Neuronal stem cell (in vitro differentiated cells): ENCODE data around the gene GGA1.

ENCODE experiments used
- DNase-seq: peaks from one replicate; pipeline ENCODE4 v3.0.0-alpha.2; 2013; ENCODE audit warnings: low spot score
- H2AFZ ChIP-seq: one replicate; pipeline ENCODE4 v1.6.1; 2013; ENCODE audit warnings: mild to moderate bottlenecking, low read length, inconsistent platforms
- H2AK5ac ChIP-seq: 2 replicates; pipeline ENCODE4 v1.6.1; 2013; ENCODE audit warnings: low read depth, mild to moderate bottlenecking, inconsistent platforms, low read length, moderate library complexity, mixed read lengths
- H2BK120ac ChIP-seq: 2 replicates; pipeline ENCODE4 v1.6.1; 2013; ENCODE audit warnings: low read depth, mild to moderate bottlenecking, inconsistent platforms, low read length, moderate library complexity, mixed read lengths
- H2BK12ac ChIP-seq: one replicate; pipeline ENCODE4 v1.6.1; 2013; ENCODE audit warnings: low read length, inconsistent platforms
- H2BK15ac ChIP-seq: 2 replicates; pipeline ENCODE4 v1.6.1; 2013; ENCODE audit warnings: mild to moderate bottlenecking, low read length, inconsistent platforms, mixed read lengths
- H2BK5ac ChIP-seq: one replicate; pipeline ENCODE4 v1.6.1; 2013; ENCODE audit warnings: inconsistent platforms, mild to moderate bottlenecking, low read length, moderate library complexity
- H3K14ac ChIP-seq: one replicate; pipeline ENCODE4 v1.6.1; 2013; ENCODE audit warnings: low read length, inconsistent platforms
- H3K18ac ChIP-seq: 2 replicates; pipeline ENCODE4 v1.6.1; 2013; ENCODE audit warnings: low read length, inconsistent platforms
- H3K23ac ChIP-seq: 2 replicates; pipeline ENCODE4 v1.6.1; 2013; ENCODE audit warnings: low read depth, mild to moderate bottlenecking, mixed read lengths, low read length, inconsistent platforms; ENCODE audit not compliant: poor library complexity
- H3K27ac ChIP-seq: replicated peaks from 3 replicates; pipeline ENCODE4 v1.5.1; 2013; ENCODE audit warnings: low read length, inconsistent platforms
- H3K27me3 ChIP-seq, 3 experiments: 2 replicates each; pipeline ENCODE4 v1.6.1; 2013; ENCODE audit warnings: low read length in 3 of 3, mild to moderate bottlenecking in 2 of 3, inconsistent platforms in 1 of 3, low read depth in 1 of 3, mixed read lengths in 1 of 3, moderate library complexity in 1 of 3; ENCODE audit not compliant: control insufficient read depth in 3 of 3, insufficient read depth in 3 of 3
- H3K36me3 ChIP-seq, 2 donors: replicated peaks in 1 of 2; 2 replicates each; pipeline ENCODE4 v1.6.1; 2013; ENCODE audit warnings: low read length in 2 of 2; ENCODE audit not compliant: control insufficient read depth in 2 of 2, insufficient read depth in 2 of 2
- H3K4ac ChIP-seq: 2 replicates; pipeline ENCODE4 v1.6.1; 2013; ENCODE audit warnings: inconsistent platforms, mild to moderate bottlenecking, low read length, moderate library complexity
- H3K4me1 ChIP-seq, 2 donors: 1 replicate in 1 of 2; 2 replicates in 1 of 2; pipeline ENCODE4 v1.6.1; 2013; ENCODE audit warnings: low read length in 2 of 2, low read depth in 1 of 2; ENCODE audit not compliant: control insufficient read depth in 2 of 2, insufficient read depth in 1 of 2
- H3K4me2 ChIP-seq: one replicate; pipeline ENCODE4 v1.6.1; 2013; ENCODE audit warnings: mild to moderate bottlenecking, low read length, inconsistent platforms; ENCODE audit not compliant: insufficient read depth, poor library complexity, severe bottlenecking
- H3K4me3 ChIP-seq, 2 donors: 2 replicates each; pipeline ENCODE4 v1.5.1; 2013; ENCODE audit warnings: low read length in 2 of 2, mild to moderate bottlenecking in 2 of 2, inconsistent platforms in 1 of 2, moderate library complexity in 1 of 2
- H3K79me1 ChIP-seq: one replicate; pipeline ENCODE4 v1.6.1; 2013; ENCODE audit warnings: low read depth, mild to moderate bottlenecking, inconsistent platforms, low read length, moderate library complexity
- H3K9ac ChIP-seq: one replicate; pipeline ENCODE4 v1.6.1; 2013; ENCODE audit warnings: mild to moderate bottlenecking, low read depth, low read length, inconsistent platforms; ENCODE audit not compliant: poor library complexity
- H3K9me3 ChIP-seq, 2 donors: replicated peaks in 1 of 2; 2 replicates each; pipeline versions ENCODE3 to v1.6.1; 2013; ENCODE audit warnings: low read length in 2 of 2, mild to moderate bottlenecking in 2 of 2, inconsistent platforms in 1 of 2, low read depth in 1 of 2, mixed read lengths in 1 of 2, moderate library complexity in 1 of 2; ENCODE audit not compliant: control insufficient read depth in 2 of 2, insufficient read depth in 1 of 2
- H4K8ac ChIP-seq: one replicate; pipeline ENCODE4 v1.6.1; 2013; ENCODE audit warnings: low read depth, mild to moderate bottlenecking, inconsistent platforms, low read length, moderate library complexity
- H4K91ac ChIP-seq: one replicate; pipeline ENCODE4 v1.6.1; 2013; ENCODE audit warnings: low read length, low read depth, mild to moderate bottlenecking, inconsistent platforms; ENCODE audit not compliant: poor library complexity
- WGBS, 2 donors: extraction: QIAGEN DNeasy Blood & Tissue Kit; methylation state at CpG; one replicate each; pipeline ENCODE4 v1.1.7; 2013; ENCODE audit warnings: missing lambda C conversion rate in 2 of 2, mixed read lengths in 1 of 2; ENCODE audit not compliant: insufficient read length in 2 of 2, insufficient replicate concordance in 1 of 2; ENCODE audit errors: extremely low coverage in 2 of 2; 5-methylcytosine and 5-hydroxymethylcytosine counted together

GGA1 gene

GRCh38 chr22:37675930-37676735 is 67.5 kb downstream of the GGA1 start:
- Histone ChIP-seq H3K4me3 (peak overlapping the region; percentile 55 to 71), H3K23ac (no peak overlapping the region), H2BK120ac (no peak overlapping the region), H2AK5ac (peak overlapping the region; percentile 76), H2BK5ac (no peak overlapping the region), H4K8ac (no peak overlapping the region), H3K27ac (peak overlapping the region; percentile 62), H3K18ac (peak overlapping the region; percentile 25), H3K4ac (no peak overlapping the region), H3K9me3 (no peaks in the 10 kb centered on the region), H3K36me3 (no peaks in the 10 kb centered on the region), H3K4me1 (peaks cover 11 to 12% of the 10 kb centered on the region in 2 donors), H3K4me2 (peak overlapping the region; percentile 43), H3K27me3 (peaks cover 0 to 2% (median 0%) of the 10 kb centered on the region in 3 experiments), H2AFZ (peak overlapping the region; percentile 91), H2BK12ac (no peak overlapping the region), H3K9ac (peak overlapping the region; percentile 27), H4K91ac (no peak overlapping the region), H3K79me1 (peaks cover 3% of the 10 kb centered on the region), H2BK15ac (peak overlapping the region; percentile 62), H3K14ac (no peak overlapping the region)
- no CpG with 5 or more reads among the region's 17 CpGs for WGBS, 2 donors
- DNase-seq, result no peak

- H2AFZ ChIP-seq, result peak overlapping the region; percentile 91
These were observed 68.3 kb downstream of the GGA1 start for GRCh38 chr22:37676736-37677492.

GRCh38 chr22:37677493-37677974 is 68.9 kb downstream of the GGA1 start:
- no peak overlapping the region for H3K4ac ChIP-seq
- no peak overlapping the region for H3K23ac ChIP-seq
- H2BK120ac ChIP-seq, result no peak overlapping the region
- H3K18ac ChIP-seq, result no peak overlapping the region
- H3K9me3 ChIP-seq, result no peaks in the 10 kb centered on the region
- no peak overlapping the region for H3K27ac ChIP-seq
- H3K36me3 ChIP-seq, result no peaks in the 10 kb centered on the region
- H2AFZ ChIP-seq, result peak overlapping the region; percentile 91
- H3K4me1 ChIP-seq, result peaks cover 11 to 12% of the 10 kb centered on the region in 2 donors
- no peak overlapping the region for H4K91ac ChIP-seq
- H3K79me1 ChIP-seq, result no peaks in the 10 kb centered on the region
- peak overlapping the region; percentile 38 for H3K4me2 ChIP-seq
- DNase-seq, result no peak
- peak overlapping the region; percentile 55 to 72 for H3K4me3 ChIP-seq
- peaks cover 0 to 2% (median 0%) of the 10 kb centered on the region in 3 experiments for H3K27me3 ChIP-seq
- H3K14ac ChIP-seq, result no peak overlapping the region
- no peak overlapping the region for H3K9ac ChIP-seq
- WGBS, 2 donors, result no CpG with 5 or more reads among the region's 15 CpGs
- H2BK15ac ChIP-seq, result no peak overlapping the region
- H4K8ac ChIP-seq, result no peak overlapping the region
- no peak overlapping the region for H2BK12ac ChIP-seq
- no peak overlapping the region for H2BK5ac ChIP-seq
- no peak overlapping the region for H2AK5ac ChIP-seq

More at GRCh38 chr22:37676736-37677492, 68.3 kb downstream of the GGA1 start:
- Histone ChIP-seq H3K4me2 (peak overlapping the region; percentile 38), H4K8ac (no peak overlapping the region), H3K27ac (peak overlapping the region; percentile 62), H2BK15ac (peak overlapping the region; percentile 62), H3K27me3 (peaks cover 0 to 2% (median 0%) of the 10 kb centered on the region in 3 experiments), H2BK12ac (no peak overlapping the region), H3K9ac (peak overlapping the region; percentile 54), H3K23ac (no peak overlapping the region), H2BK120ac (no peak overlapping the region), H3K4ac (no peak overlapping the region), H2BK5ac (no peak overlapping the region), H3K4me1 (peaks cover 11 to 12% of the 10 kb centered on the region in 2 donors), H3K18ac (peak overlapping the region; percentile 93), H3K36me3 (no peaks in the 10 kb centered on the region), H3K4me3 (peak overlapping the region; percentile 55 to 72), H4K91ac (no peak overlapping the region), H2AK5ac (peak overlapping the region; percentile 76), H3K14ac (no peak overlapping the region), H3K79me1 (no peaks in the 10 kb centered on the region), H3K9me3 (no peaks in the 10 kb centered on the region)
- DNase-seq, result peak; percentile 74
- WGBS, 2 donors, result no CpG with 5 or more reads among the region's 42 CpGs

- no peak overlapping the region for H2AFZ ChIP-seq
- no peak for DNase-seq
- H3K4me1 ChIP-seq, result peaks cover 11 to 12% of the 10 kb centered on the region in 2 donors
- H3K36me3 ChIP-seq, result no peaks in the 10 kb centered on the region
- no peak overlapping the region for H3K9ac ChIP-seq
- peak overlapping the region; percentile 89 for H2BK12ac ChIP-seq
- H3K14ac ChIP-seq, result no peak overlapping the region
- no peak overlapping the region for H3K27ac ChIP-seq
- no peak overlapping the region for H2BK15ac ChIP-seq
- no peak overlapping the region for H3K4me3 ChIP-seq
- H3K9me3 ChIP-seq, result no peaks in the 10 kb centered on the region
- no peak overlapping the region for H2BK5ac ChIP-seq
- no peak overlapping the region for H3K4me2 ChIP-seq
- H4K91ac ChIP-seq, result no peak overlapping the region
- no peak overlapping the region for H2AK5ac ChIP-seq
- H3K27me3 ChIP-seq, result peaks cover 0 to 2% (median 0%) of the 10 kb centered on the region in 3 experiments
- no peak overlapping the region for H2BK120ac ChIP-seq
- no peak overlapping the region for H3K23ac ChIP-seq
- H3K4ac ChIP-seq, result no peak overlapping the region
- H3K79me1 ChIP-seq, result no peaks in the 10 kb centered on the region
- no peak overlapping the region for H4K8ac ChIP-seq
- WGBS, 2 donors, result no CpG with 5 or more reads among the region's 18 CpGs
- H3K18ac ChIP-seq, result peak overlapping the region; percentile 21
These were observed 69.7 kb downstream of the GGA1 start for GRCh38 chr22:37678372-37678771.
